Neutrophil (primary cell): ENCODE data around the gene SLC25A42.
A peak's percentile ranks its signal among the peaks of the same experiment; 100 is the strongest.

Experiments
- H3K27ac ChIP-seq: fragments of 200-600 bp; sonication (generic); 2 replicates; pipeline ENCODE4 v1.5.1; 2016; ENCODE audit warnings: mild to moderate bottlenecking, moderate library complexity
- H3K27me3 ChIP-seq: fragments of 200-600 bp; sonication (generic); 2 replicates; pipeline ENCODE4 v1.6.0; 2016; ENCODE audit warnings: mild to moderate bottlenecking
- H3K36me3 ChIP-seq: fragments of 200-600 bp; sonication (generic); 2 replicates; pipeline ENCODE4 v1.5.1; 2017
- H3K4me1 ChIP-seq, 2 experiments: fragments of 200-600 bp in 1 of 2; sonication (generic) in 1 of 2; 1 replicate in 1 of 2; 2 replicates in 1 of 2; pipeline versions ENCODE4 v1.5.1 to v1.6.1; 2013 to 2016; ENCODE audit warnings: low read depth in 1 of 2, low read length in 1 of 2, mild to moderate bottlenecking in 1 of 2, moderate library complexity in 1 of 2; ENCODE audit not compliant: control insufficient read depth in 1 of 2, insufficient read depth in 1 of 2
- H3K4me3 ChIP-seq, 2 experiments: fragments of 200-600 bp in 1 of 2; sonication (generic) in 1 of 2; 1 replicate in 1 of 2; 2 replicates in 1 of 2; pipeline ENCODE4 v1.5.1; 2013 to 2016; ENCODE audit warnings: low read depth in 1 of 2, low read length in 1 of 2, mild to moderate bottlenecking in 1 of 2, moderate library complexity in 1 of 2
- H3K9me3 ChIP-seq: fragments of 200-600 bp; sonication (generic); 2 replicates; pipeline ENCODE4 v1.5.1; 2016
- CTCF ChIP-seq: fragments of 200-600 bp; sonication (generic); IDR thresholded peaks from 2 replicates; pipeline ENCODE4 v1.5.1; 2016; ENCODE audit warnings: antibody characterized with exemption

The SLC25A42 gene

GRCh38 chr19:19059837-19060611 lies 3.8 kb upstream of the SLC25A42 start:
- Histone ChIP-seq H3K27ac (no peak overlapping the region), H3K4me1 (peaks cover 16 to 18% of the 10 kb centered on the region in 2 experiments), H3K4me3 (no peak overlapping the region), H3K27me3 (no peaks in the 10 kb centered on the region), H3K36me3 (peaks cover 19% of the 10 kb centered on the region), H3K9me3 (no peaks in the 10 kb centered on the region)
- no peak for TF ChIP-seq CTCF

GRCh38 chr19:19061506-19061905 lies 2.3 kb upstream of the SLC25A42 start:
- no peaks in the 10 kb centered on the region for H3K27me3 ChIP-seq
- H3K4me1 ChIP-seq = peaks cover 21 to 22% of the 10 kb centered on the region in 2 experiments
- H3K27ac ChIP-seq = no peak overlapping the region
- H3K36me3 ChIP-seq = peaks cover 10% of the 10 kb centered on the region
- no peak for TF ChIP-seq CTCF
- no peaks in the 10 kb centered on the region for H3K9me3 ChIP-seq
- H3K4me3 ChIP-seq = no peak overlapping the region

GRCh38 chr19:19062454-19063182 lies 1.2 kb upstream of the SLC25A42 start:
- Histone ChIP-seq H3K27me3 (no peaks in the 10 kb centered on the region), H3K4me1 (peaks cover 21 to 22% of the 10 kb centered on the region in 2 experiments), H3K4me3 (peak overlapping the region; percentile 77 to 94), H3K27ac (no peak overlapping the region), H3K36me3 (no peaks in the 10 kb centered on the region), H3K9me3 (no peaks in the 10 kb centered on the region)
- TF ChIP-seq CTCF = no peak

- no peaks in the 10 kb centered on the region for H3K27me3 ChIP-seq
- H3K4me1 ChIP-seq = peaks cover 21 to 22% of the 10 kb centered on the region in 2 experiments
- no peaks in the 10 kb centered on the region for H3K36me3 ChIP-seq
- H3K4me3 ChIP-seq = peak overlapping the region; percentile 77 to 94
- no peak for TF ChIP-seq CTCF
- no peaks in the 10 kb centered on the region for H3K9me3 ChIP-seq
- peak overlapping the region; percentile 67 for H3K27ac ChIP-seq
Observed at GRCh38 chr19:19064098-19064722, 416 bp downstream of the SLC25A42 start.

- H3K9me3 ChIP-seq = no peaks in the 10 kb centered on the region
- peak overlapping the region; percentile 77 to 94 for H3K4me3 ChIP-seq
- peak overlapping the region; percentile 19 for H3K27ac ChIP-seq
- peaks cover 21 to 22% of the 10 kb centered on the region in 2 experiments for H3K4me1 ChIP-seq
- no peaks in the 10 kb centered on the region for H3K27me3 ChIP-seq
- no peak for TF ChIP-seq CTCF
- H3K36me3 ChIP-seq = no peaks in the 10 kb centered on the region
Observed at GRCh38 chr19:19064811-19065745, 1.3 kb downstream of the SLC25A42 start.
